H1 (cell line): ENCODE results near the gene DAO.
"Not testable (repeated sequence)": the region's sequence is repeated elsewhere in the genome, so short reads cannot be mapped to it uniquely, and the experiment has no call there.

Source experiments
- EP300 ChIP-seq, 2 experiments: IDR thresholded peaks; 1 replicate in 1 of 2; 2 replicates in 1 of 2; pipeline ENCODE4 v1.6.1; 2011 to 2012; ENCODE audit warnings: low read depth in 2 of 2, low read length in 2 of 2, mild to moderate bottlenecking in 2 of 2, borderline replicate concordance in 1 of 2, inconsistent platforms in 1 of 2, moderate library complexity in 1 of 2
- POLR2AphosphoS5 ChIP-seq: IDR thresholded peaks from 2 replicates; pipeline ENCODE4 v1.6.1; 2011; ENCODE audit warnings: low read depth, low read length
- RXRA ChIP-seq: IDR thresholded peaks from 2 replicates; pipeline ENCODE4 v1.6.1; 2011; ENCODE audit warnings: low read depth, mild to moderate bottlenecking, low read length, moderate library complexity; ENCODE audit not compliant: insufficient read depth
- SIN3A ChIP-seq, 2 experiments: IDR thresholded peaks in 1 of 2; conservative IDR thresholded peaks in 1 of 2; 2 replicates each; pipeline ENCODE4 v1.6.1; 2011 to 2012; ENCODE audit warnings: low read length in 2 of 2, improper control_type of control experiment in 1 of 2, low read depth in 1 of 2, mild to moderate bottlenecking in 1 of 2
- TAF1 ChIP-seq: IDR thresholded peaks from 2 replicates; pipeline ENCODE4 v1.6.1; 2011; ENCODE audit warnings: mild to moderate bottlenecking, low read depth, low read length
- TF ChIP-seq, protein P1 (sequence below), 3 experiments: IDR thresholded peaks; 1 replicate in 2 of 3; 2 replicates in 1 of 3; pipeline versions ENCODE4 v1.5.1 to v1.6.1; 2011; ENCODE audit warnings: low read length in 3 of 3, mild to moderate bottlenecking in 3 of 3, inconsistent platforms in 2 of 3, low read depth in 1 of 3, moderate library complexity in 1 of 3; ENCODE audit not compliant: insufficient read depth in 1 of 3; ENCODE audit errors: control extremely low read depth in 1 of 3

- TF ChIP-seq, protein P1, sequence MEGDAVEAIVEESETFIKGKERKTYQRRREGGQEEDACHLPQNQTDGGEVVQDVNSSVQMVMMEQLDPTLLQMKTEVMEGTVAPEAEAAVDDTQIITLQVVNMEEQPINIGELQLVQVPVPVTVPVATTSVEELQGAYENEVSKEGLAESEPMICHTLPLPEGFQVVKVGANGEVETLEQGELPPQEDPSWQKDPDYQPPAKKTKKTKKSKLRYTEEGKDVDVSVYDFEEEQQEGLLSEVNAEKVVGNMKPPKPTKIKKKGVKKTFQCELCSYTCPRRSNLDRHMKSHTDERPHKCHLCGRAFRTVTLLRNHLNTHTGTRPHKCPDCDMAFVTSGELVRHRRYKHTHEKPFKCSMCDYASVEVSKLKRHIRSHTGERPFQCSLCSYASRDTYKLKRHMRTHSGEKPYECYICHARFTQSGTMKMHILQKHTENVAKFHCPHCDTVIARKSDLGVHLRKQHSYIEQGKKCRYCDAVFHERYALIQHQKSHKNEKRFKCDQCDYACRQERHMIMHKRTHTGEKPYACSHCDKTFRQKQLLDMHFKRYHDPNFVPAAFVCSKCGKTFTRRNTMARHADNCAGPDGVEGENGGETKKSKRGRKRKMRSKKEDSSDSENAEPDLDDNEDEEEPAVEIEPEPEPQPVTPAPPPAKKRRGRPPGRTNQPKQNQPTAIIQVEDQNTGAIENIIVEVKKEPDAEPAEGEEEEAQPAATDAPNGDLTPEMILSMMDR (IDR thresholded peaks at IDR 0.05; ENCODE audit: control extremely low read depth in 1 of 3, insufficient read depth in 1 of 3, low read depth in 1 of 3, low read length in 3 of 3) = not testable (repeated sequence)
- not testable (repeated sequence) for TF ChIP-seq POLR2AphosphoS5; EP300 (IDR thresholded peaks at IDR 0.05; ENCODE audit: borderline replicate concordance in 1 of 2, low read depth in 2 of 2, low read length in 2 of 2); TAF1; SIN3A (conservative IDR thresholded peaks at IDR 0.05 in 1 of 2, IDR thresholded peaks at IDR 0.05 in 1 of 2; ENCODE audit: low read depth in 1 of 2, low read length in 2 of 2); RXRA
Observed at GRCh38 chr12:108859141-108859922, 20.6 kb upstream of the DAO start.
